Inferior parietal cortex (tissue), 1 donor: Measurements from ENCODE around the gene HRAS.
"Not testable (repeated sequence)": the region's sequence is repeated elsewhere in the genome, so short reads cannot be mapped to it uniquely, and the experiment has no call there.

ENCODE experiments used
- DNase-seq: peaks from one replicate; pipeline ENCODE4 v3.0.0-alpha.2; 2016; ENCODE audit errors: extremely low spot score

HRAS gene

GRCh38 chr11:532986-533585 lies 2.3 kb downstream of the HRAS start:
- DNase-seq: no peak

DNA sequence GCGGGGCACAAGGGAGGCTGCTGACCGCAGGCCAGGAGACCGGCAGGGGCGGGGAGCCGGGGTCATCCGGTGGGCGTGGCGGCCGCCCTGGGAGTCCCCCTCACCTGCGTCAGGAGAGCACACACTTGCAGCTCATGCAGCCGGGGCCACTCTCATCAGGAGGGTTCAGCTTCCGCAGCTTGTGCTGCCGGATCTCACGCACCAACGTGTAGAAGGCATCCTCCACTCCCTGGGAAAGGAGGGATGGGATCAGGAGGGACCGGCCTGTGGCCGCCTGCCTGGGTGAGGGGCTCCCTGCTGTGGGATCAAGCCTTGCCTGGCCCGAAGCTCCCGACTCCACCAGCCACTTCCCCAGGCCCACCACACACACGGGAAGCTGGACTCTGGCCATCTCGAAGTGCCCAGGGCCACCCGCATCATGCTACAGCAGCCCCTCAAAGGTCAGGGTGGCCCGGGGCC lies 2.8 kb downstream of the HRAS start:
- no peak for DNase-seq

DNA sequence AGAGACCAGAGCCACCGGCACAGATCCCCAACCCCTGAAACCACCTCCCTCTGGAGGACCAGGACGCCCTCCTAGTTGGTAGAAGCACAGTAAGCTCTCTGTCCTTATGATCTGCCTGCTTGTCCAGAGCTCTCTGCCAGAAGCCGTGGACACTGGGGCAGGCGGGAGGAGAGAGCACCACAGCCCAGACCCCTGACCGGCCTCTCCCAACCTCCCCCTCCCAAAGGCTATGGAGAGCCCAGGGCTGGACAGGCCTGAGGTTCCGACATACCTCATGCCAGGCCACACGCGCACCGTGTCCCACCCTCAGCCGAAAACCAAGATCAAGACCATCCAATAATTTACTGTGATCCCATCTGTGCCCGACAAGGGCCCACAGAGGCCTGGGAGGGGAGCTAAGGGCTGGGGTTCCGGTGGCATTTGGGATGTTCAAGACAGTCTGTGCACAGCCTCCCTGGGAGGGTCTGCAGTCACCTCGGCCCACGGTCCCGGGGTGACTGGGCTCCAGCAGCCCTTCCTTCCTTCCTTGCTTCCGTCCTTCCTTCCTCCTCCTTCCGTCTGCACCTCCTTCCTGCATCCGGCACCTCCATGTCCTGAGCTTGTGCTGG lies 3.4 kb downstream of the HRAS start:
- DNase-seq: no peak

DNA sequence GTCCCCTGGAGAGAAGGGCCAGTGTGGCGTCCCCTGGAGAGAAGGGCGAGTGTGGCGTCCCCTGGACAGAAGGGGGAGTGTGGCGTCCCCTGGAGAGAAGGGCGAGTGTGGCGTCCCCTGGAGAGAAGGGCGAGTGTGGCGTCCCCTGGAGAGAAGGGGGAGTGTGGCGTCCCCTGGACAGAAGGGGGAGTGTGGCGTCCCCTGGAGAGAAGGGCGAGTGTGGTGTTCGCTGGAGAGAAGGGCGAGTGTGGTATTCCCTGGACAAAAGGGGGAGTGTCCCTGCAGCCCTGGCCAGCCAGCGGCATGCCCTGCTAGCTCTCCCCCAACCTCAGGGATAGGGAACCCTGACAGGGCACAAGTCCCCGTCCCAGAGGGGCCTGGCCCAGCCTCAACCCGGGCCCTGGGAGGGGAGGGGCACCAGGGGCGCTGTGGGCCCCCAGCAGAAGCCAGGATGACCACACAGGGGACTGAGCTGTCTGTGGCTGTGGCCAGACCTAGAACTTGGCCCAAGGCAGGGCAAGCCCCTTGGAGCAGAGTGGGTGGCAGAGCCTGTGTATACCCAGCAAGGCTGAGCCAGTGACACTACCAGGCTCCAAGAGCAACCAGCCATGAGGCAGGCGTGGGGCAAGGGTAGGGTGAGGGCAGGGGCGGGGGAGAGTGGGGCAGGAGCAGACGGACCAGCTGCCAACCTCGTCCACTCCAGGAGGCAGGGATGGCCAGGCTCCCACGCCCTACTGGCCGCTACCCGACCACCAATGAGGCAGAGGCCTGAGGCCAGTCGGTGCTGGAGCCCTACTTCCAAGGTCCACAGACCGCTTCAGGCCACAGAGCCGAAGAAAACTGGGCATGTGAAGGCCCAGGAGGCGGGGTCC lies 4.2 kb downstream of the HRAS start:
- no peak for DNase-seq

DNA sequence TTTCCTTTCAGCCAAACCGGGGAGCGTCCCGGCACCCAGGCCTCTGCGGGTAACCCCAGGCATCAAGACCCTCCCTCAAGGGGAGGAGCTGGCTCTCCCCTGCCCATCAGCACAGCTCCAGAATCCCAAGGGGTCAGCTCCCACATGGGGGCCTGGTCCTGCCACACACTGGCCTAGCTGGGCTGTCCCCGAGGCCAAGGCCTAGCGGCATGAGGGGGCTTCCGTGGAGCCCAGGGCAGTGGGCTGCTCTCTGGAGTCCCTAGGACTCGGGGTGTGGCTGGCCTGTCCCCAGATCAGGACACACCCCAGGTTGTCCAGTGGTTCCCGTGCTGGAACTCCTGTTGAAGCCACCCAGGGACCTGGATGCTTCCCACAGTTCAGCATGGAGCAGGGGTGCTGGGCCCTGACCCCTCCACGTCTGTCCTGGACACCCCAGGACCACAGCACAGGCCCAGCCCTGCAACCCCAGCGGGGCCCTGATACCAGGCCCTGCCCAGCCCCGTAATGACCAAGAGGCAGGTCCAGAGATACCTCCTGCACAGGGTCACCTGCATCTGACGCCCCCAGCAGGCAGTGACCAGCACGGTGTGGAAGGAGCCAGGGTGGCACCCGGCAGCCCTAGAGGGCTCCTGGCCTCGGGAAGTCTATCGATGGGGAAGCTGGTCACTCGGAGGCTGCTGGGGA lies 5.5 kb downstream of the HRAS start:
- no peak for DNase-seq

DNA sequence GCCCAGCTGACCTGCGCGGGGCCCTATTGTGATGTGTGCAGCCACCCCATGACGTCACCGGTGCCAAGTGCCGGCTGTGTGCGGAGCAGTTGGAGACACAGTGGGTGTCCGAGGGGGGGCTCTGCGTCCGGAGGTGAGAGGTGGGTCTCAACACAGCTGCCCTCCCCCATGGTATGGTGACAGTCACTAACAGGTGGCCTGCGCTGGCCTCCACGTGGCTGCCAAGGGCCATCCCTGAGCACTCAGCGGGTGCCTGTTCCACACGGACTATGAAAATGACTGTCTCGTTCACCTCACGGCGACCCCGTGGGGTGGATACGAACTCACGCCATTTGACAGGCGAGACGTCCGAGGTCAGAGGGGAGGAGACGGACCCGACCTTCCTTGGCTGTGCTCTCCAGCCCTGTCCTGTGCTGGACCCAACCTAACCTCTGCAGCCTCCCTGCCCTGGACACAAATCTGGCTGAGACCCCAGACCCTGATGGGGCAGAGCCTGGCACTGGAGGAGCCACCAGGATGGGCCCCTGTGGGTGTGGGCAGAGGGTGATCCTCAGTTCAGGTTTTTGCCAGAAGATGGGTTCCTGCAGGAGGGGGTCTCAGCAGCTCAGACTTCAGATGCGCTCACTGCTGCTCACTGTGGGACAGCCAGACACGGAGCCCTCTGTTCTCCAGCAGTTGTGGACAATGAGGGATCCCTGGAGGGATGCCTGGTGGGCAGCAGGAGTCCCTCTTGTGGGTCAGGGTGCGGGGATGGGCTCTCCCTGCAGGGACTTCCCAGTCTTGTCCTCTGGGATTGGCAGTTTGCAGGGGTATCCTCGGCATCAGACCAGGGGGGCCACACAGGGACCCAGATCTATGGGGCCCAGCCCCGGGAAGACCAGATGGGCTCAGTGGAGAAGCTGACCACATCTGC lies 6.3 kb downstream of the HRAS start:
- no peak for DNase-seq

GRCh38 chr11:528166-528814 lies 7.1 kb downstream of the HRAS start:
- no peak for DNase-seq

DNA sequence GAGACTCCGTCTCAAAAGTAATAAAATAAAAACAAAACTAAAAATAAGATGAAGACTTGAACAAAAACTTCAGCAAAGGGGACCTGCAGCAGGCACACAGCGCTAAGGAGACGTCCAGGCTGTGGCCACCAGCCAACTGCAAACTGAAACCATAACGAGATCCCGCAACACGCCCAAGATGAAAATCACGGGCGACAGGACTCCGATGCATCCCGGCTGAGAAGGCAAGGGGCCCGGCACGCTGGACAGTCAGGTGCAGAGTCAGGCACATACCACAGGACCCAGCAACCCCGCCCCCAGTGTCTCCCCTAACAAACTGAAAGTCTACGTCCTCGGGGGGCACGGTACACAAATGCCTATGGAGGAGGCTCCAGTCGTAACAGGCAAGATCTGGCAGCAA lies 9.2 kb downstream of the HRAS start:
- no peak for DNase-seq

DNA sequence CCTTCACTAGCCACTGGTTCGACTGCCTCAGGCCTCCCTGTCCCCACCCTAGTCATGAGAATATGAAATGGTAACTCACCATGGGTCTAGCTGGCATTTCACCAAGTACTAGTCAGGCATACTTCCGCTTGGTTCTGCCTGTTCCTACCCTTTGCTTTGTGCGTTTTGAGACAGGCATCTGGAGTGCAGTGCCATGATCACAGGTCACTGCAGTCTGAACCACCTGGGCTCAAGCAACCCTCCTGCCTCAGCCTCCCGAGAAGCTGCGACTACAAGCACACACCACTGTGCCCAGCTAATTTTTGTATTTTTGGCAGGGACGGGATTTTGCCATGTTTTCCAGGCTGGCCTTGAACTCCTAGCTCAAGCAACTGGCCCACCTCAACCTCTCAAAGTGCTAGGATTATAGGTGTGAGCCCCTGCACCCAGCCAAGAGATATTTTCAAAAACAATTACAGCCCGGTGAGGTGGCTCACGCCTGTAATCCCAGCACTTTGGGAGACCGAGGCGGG lies 14.1 kb downstream of the HRAS start:
- DNase-seq: no peak

- DNase-seq: no peak
These were observed 14.8 kb downstream of the HRAS start for GRCh38 chr11:520428-521176.

DNA sequence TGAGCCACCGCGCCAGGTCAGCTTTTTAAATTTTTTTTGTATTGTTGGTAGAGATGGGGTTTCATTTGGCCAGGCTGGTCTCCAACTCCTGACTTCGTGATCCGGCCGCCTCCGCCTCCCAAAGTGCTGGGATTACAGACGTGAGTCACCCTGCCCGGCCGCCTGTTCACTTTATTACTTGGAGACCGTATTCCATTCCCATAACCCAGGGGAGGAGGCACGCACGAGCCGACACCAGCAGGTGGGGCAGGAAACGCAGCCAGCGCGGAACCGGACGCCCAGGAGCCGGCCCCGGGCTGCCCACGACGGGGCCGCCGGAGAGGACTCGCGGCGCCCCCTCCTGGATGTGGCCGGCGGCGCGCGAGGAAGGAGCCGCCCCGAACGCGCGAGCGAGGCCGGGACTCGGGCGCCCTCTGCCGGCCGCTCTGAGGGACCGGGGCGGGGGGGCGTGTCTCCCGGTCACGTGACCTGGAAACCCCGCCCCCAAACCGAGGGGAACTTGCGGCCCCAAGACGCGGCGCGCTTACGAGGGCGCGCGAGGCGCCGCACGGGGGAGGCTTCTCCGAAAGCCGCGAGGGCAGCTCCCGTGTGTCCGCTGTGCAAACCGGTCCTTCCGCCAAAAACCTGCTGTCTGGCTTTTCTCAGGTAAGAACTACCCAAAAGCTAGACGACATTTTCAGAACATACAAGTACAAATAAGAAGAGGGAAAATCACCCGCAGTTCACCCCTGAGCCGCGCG lies 16.7 kb downstream of the HRAS start:
- peak; percentile 84 for DNase-seq

- not testable (repeated sequence) for DNase-seq
These were observed 18.3 kb downstream of the HRAS start for GRCh38 chr11:516918-517685.

DNA sequence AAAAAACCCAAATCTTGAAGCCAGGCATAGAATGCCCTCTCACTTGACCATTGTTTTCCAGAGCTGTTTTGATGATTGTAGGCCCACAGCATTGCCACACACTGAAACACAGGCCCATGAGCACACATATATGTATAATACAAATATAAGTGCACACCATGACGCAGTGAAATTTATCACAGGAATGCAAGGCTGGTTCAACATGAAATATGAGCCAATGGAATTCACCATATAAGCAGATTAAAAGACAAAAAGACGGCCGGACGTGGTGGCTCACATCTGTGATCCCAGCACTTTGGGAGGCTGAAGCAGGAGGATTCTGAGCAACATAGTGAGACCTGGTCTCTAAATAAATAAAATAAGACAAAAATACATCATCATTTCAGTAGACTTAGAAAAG lies 19.0 kb downstream of the HRAS start:
- no peak for DNase-seq

DNA sequence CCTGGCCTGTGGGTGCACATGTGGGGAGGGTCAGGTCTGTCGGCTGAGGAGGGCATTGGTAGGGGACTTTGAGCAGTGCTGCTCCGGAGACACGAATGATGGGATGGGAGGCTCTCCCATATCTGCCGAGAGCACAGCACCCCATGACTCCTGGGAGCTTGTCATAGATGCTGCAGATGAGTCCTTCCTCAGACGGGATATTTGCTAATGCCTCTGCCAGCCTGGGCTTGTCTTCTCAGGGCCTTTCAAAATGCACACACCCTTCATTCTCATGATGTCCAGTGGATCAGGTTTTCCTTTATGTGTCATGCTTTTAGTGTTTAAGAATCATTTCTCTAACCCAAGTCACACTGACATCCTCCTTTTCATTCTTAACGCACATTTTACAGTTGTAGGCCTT lies 20.2 kb downstream of the HRAS start:
- no peak for DNase-seq

DNA sequence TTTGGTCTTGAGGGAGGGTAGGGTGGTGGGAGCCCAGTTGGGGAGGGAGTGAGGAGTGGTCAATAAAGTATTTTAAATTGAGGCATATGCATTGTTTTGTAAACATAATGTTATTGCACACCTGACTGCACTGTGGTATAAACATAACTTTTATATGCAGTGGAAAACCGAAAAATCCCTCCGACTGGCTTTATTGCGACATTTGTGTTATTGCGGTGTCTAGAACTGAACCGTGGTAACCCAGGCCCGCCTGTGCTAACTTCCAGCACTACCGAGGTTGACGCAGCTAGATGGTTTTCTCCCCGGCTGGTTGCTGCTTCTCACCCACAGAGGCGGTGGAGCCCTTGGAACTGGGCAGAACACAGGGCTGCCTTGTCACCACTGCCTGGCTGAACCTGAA lies 20.8 kb downstream of the HRAS start:
- no peak for DNase-seq

DNA sequence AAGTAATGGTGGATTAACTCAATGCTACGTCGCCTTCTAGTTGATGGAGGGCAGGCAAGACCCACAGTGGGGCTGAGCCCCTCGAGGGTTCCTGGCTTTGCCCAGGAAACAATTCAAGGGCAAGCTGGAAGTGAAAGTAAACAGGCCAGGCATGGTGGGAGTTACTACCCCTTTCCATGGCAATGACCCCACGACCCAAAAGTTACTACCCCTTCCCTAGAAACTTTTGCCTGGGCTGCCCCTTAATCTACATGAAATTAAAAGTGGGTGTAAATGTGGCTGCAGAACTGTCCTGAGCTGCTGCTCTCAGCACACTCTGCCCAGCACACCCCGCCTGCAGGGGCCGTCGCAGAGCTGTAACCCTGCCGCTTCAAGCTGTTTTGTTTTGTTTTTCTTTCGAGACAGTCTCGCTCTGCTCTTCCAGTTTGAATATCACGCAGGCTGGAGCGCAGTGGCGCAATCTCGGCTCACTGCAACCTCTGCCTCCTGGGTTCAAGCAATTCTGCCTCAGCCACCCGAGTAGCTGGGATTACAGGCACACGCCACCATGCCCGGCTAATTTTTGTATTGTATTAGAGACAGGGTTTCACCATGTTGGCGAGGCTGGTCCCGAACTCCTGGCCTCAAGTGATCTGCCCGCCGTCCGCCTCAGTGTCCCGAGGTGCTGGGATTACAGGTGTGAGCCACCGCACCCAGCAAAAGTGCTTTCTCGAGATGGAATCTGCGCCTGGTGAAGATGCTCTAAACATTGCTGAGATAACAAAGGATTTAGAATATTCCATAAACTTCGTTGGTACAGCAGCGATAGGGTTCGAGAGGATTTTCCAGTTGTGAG lies 22.4 kb downstream of the HRAS start:
- DNase-seq: no peak

GRCh38 chr11:508956-509355 lies 26.4 kb downstream of the HRAS start:
- DNase-seq: no peak
